HPDE6-E6E7 (cell line): Measurements from ENCODE around the gene CIDEB.

Source experiments
- DNase-seq: peaks from one replicate; pipeline ENCODE4 v3.0.0; 2011; ENCODE audit warnings: missing footprints; ENCODE audit errors: extremely low spot score

CIDEB gene

DNA sequence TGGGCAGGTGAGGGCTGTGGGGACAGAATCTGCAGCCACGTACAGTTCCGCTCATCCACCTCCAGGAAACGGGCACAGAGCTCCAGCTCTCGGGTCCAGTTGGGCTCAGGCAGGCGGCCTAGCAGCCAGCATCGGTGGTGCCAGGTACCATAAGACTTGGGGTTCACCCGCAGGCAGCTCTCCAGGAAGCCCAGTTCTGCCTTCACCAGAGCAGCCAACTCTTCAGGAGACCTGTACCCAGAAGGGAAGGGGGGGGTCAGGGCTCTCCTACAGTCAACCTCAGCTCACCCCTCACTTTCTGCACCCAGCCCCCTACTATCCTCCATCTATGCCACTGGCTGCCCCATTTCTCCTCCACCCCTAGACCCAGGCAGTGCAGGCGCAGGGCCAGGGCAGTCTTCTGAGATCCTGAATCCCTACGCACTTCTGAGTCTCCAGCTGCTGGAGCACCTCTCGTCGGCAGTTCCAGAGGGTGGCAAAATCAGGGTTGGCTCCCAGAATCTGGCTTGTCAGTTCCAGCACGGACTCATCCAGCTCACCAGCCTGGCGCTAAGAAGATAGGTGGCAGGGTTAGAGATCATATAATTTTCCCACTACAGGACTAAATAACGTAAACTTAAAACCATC, 37.8 kb downstream of the CIDEB start:
- DNase-seq, result no peak

DNA sequence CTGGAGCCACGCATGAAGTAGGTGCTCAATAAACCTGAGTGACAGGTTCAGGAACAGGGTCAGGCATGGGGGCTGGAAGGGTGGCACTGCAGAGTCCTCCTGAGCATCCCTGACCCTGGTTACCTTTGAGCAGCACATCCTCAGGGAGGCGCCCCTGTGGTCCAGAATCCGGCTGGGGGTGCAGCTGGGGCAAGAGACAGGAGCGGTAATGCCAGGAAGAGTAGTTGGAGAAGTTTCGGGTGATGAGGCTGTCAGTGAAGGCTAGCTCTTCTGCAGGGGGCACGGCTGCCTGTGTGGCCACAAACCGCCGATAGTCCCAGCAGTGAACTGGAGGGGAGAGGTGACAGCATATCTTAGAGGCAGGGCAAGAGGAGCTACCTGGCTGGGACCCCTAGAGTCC, 38.4 kb downstream of the CIDEB start:
- no peak for DNase-seq

DNA sequence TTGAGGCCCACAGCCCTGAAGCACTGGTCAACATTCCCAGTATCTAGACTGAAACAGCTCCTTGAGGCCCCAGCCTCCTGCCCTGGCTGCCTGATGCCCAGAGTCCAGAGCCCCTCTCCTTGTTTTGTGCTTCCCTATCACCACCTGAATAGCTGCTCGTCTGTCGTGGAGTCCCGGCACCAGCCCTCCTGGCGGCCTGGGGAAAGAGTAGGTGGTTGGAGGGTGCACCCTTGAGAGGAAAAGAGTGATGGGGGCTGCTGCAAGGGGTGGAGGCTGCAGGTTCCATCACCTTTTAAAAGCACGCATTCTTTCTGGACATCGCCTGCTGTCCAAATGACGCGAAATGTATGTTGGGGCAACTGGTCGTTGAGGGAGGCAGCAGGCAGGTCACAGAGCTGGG, 39.6 kb downstream of the CIDEB start:
- no peak for DNase-seq

DNA sequence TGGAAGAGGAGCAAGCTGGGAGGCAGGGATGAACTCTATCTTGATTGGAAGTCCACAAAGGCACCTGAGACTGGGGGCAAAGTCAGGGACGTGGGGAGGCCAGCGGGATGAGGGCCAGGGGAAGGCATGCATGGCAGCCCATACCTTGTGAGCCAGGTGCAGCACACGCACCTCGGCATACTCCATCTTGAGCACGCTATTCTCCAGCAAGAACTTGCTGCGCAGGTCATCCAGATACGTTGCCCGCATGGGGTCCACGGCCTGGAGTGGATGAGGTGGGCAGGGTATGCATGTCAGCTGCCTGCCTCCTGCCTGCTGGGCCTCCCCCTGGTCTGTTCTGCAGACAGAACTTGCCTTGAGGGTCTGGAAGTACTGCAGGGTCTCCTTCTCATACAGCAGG, 40.3 kb downstream of the CIDEB start:
- DNase-seq, result no peak

DNA sequence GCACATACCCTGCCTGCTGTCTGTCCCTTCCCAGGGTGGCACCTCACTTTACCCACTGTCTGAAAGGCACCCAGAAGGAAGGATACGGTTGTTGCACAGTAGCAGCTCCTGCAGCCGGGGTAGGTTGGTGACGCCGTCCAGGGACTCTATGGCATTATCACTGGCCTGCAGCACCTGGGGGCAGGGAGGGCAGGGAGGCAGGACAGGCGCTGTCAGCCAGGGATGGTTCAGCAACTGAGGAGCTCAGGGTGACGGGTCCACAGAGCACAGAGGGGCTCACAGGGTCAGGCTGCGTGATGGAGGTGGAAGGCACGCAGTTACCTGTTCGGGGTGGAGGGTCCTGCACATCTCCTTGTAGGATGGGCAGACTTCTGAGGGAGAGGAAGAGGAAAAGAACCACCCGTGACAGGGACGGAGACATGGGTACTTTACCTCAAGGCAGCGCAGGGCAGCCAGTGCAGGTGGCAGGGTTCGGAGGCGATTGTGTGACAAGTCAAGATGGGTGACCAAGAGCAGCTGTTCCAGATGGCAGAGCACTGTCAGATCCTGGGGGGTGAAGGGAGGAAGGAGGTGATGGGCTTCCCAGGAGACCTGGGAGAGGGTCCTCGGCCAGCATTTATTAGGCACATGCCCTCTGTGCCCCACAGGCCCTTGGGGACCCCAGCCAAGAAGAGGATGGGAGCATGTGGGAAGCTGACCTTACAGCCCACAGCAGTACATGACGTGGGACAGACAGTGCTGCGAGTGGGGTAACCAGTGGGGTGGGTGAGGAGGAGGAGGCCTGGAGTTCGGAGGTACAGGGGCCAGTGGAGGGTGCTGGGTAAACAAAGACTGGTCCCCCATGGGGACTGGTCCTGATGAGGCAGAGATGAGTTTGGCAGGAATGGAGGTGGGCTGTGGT, 41.2 kb downstream of the CIDEB start:
- DNase-seq, result no peak

DNA sequence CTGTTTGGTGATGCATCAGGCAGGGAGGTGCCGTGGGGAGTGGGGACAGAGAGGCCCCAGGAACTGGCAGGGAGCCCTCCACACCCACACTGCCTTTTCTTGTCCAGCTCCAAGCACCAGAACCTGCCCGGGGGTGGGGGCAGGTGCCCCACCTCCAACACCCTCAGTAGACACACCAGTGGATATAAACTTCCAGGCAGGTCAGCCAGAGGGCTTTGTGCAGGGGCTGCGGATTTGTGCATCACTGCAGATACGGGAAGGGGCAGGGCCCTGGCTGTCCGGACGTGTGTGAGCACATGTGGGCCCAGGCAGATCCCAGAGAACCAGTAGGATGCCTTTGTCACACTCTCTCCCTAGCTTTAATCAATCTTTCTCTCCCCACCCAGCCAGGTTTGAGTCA, 43.5 kb downstream of the CIDEB start:
- peak; percentile 56 for DNase-seq

DNA sequence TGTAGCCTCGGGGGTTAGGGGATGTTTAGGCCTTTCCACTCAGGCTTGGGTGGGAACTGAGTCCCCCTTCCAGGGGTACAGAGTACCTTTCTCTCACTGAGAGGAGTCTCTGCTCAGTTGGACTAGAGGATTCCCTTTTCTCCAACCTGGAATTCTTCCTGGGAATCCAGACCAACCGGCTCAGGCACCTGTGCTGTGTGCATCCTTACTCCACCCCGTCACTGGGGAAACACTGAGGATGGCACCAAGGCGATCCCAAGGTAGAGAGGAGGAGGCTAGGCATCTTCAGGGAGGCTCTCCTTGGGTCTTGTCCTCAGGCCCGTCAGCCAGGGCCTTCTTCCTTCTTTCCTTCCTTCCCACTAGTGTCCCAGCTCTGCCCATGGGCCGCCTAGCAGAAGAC, 43.9 kb downstream of the CIDEB start:
- peak; percentile 41 for DNase-seq

DNA sequence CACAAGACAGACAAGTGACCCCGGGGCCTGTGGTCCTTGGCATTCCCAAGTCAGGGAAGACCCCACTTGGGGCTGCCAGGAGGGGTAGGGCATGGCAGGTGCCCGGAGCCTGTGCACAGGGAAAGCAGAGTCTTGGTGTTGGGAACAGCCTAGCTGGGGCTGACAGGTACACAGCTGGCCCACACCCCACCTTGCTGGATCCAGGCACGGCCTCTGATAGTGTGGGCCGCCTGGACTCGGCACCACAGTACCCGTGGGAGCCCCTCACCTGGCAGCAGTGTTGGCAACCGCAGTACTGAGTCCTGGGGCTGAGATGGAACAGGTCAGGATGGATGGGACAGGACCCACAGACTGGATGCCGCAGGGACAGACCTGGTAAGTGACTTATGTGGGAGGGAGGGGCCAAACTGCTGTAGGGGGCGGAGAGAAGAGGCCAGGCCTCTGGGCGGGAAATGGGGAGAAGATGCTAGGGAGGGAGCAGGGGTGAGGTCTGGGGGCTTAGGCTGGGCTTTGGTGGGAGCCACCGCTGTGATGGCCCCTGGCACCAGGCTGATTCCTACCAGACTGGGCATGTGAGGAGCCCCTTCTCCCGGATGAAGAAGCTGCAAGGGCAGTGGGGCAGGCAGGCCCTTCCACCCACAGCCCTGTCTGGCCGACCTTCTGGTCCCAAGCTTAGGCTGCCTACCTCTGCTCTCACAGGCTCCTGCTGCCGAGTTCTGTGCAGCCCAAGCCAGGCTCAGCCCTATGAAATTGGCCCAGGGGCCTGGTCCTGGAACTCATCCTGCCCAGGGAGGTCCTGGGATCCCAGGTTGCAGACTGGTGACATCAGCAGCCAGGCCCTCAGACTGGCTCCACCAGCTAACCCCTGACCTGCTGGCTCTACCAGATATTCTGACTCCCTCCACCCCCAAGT, 44.7 kb downstream of the CIDEB start, which contains the start of gene TGM1:
Gene TGM1 (minus strand): TSS at position 357 of the 913 bp plus-strand sequence. CDS start 825 bp downstream, outside the sequence.
- DNase-seq, result no peak

DNA sequence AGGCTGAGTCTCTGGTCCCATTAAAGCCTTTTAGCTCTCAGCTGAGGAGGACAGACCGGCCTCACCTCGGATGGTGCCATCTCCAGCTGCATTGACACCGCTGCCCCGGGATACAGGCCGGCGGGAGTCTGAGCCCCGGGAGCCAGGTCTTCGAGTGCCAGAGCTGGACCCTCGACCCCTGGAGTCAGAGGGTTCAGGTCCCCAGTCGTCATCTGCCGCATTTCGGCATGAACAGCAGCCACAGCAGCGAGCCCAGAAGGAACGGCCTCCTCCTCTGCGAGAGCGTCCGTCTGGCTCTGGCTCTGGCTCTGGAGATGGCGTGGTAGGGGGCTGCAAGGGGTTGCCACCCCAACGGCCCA, 45.8 kb downstream of the CIDEB start:
- no peak for DNase-seq

DNA sequence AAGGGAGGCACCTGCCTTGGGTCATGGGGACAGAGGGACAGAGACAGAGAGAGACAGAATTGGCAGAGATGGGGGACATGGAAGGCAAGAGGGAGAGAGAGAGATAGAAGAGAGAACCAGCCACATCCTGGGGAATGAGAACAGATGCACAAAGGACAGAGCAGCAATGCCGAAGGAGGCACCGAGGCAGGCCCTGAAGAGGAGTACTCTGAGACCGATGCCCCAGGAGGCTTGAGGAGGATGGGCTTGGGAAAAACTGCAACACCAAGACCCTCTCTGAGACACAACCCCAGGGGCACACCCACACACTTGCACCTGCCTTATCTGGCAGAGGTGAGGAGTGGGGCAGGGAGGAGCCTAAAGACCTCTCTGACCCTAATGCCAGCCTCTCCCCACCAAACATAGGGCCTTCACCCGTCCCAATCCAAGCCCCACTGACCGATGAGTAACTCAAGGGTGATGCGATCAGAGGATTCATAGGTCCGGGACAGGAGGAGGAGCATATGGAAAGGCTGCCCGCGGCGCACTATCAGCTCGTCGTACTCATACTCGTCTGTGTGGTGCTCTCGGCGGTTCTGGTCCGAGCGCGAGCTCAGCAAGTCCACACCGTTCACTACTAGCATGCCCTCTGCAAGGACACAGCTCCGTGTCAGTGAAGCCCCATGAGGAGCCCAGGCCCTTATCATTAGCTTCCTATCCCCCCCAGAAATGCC, 46.4 kb downstream of the CIDEB start:
- DNase-seq, result no peak

DNA sequence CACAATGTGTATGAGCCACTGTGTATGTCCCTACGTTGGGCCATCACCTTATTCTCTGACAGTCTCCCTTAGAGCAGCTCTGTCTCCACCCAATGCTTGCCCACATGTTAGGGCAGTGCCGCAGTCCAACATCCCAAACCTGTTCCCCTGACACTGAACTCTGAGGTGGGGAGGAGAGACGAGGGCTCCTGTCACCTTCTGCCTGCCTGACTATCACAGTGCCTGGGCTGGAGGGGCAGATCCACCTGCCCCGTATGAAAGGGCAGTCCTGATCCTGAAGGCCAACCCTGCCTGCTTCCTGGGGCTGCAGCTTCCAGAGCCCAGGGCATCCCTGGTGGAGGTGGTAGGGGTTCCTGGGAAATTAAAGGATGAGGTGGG, 47.0 kb downstream of the CIDEB start:
- no peak for DNase-seq

DNA sequence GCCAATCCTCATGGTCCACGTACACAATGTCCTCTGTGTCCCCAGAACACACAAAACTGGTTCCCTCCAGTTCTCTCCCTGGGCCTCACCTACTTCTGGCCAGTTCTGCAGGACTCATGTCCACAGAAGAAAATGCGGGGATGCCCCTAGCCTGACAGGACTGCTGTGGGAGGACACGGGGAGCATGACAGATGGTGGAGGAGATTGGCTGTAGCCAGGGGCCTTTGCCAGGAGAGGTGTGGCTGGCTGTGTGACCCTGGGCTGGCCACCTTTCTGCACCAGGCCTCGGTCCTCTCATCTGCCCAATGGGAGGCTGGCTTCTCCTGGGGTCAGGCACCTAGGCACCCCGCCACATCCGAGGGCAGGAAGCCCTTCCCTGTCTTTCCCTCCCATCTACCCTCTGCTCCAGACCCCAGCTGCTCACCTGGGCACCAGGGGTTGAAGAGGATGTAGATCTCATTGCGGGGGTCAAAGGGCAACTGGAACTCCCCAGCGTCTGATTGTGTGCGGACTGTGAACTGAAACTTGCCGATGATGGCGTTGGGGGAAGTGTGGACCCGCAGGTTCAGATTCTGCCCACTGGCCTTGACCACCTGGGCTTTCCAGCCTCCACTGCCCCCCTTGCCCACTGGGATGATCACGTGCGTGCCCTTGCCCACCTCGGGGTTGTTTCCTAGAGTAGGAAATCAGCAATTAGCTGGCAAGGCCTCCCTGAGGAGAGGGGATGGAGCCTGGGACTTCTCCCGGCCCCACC, 47.6 kb downstream of the CIDEB start:
- no peak for DNase-seq

DNA sequence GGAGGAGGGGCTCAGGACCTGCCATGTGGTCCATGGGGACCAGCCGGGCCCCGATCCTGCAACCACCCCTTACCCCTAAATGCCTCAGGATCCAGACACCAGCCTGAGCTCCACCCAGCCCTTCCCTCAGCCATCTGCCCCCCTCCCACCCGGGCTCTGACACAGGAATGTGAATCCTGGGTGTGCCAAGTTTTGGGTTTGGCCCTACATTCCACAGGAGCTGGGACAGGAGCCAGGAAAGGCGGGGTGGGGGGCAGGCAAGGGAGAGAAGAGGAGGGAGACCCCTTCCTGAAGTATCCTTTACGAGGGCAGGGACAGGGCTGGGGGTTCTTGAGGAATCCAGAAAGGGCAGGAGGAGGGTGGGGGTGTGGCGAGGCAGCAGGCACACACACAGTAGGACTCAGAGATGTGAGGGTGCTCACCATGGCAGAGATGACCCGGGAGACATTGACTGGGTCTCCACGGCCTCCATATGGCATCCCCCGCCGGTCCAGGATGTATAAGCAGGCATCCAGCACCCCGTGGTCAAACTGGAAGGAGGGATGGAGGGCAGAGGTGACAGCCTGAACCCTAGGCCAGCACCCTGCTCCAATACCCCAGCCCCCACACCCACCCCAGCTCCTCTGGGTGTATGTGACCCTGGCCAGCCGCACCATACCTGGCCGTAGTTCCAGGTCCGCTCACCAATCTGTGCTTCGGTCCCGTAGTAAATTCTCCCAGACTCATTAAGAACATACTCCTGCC, 48.3 kb downstream of the CIDEB start:
- no peak for DNase-seq

DNA sequence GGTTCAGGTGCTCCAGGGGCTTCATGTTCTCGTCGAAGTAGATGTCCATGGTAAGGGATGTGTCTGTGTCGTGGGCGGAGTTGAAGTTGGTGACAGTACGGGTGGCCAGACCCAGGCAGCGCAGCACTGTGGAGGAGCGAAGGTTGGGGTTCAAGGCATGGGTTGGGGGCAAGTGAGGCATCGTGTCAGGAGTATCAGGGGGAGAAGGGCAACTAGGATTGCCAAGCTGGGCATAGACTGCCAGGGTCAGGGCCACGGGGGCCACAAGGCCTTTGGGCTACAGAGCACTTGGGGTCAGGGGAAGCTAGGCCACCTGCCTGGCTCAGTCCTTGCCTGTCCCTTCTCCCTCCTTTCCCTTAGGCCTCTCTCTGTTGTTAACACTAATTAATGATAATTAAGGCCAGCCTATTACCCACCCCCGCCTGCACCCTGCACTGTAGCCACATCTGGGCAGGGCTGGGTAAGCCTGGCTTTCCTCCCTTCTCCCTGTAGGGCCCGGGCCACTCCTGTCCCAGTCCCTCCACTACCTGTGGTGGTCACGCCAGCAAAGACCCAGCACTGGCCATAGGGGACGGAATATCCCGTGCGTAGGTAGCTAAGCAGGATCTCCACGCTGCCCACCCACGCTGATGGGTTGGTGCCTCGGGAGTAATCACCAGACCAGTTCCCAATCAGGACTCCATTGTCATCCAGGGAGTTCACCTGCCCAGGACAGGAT, 49.1 kb downstream of the CIDEB start:
- DNase-seq, result no peak

DNA sequence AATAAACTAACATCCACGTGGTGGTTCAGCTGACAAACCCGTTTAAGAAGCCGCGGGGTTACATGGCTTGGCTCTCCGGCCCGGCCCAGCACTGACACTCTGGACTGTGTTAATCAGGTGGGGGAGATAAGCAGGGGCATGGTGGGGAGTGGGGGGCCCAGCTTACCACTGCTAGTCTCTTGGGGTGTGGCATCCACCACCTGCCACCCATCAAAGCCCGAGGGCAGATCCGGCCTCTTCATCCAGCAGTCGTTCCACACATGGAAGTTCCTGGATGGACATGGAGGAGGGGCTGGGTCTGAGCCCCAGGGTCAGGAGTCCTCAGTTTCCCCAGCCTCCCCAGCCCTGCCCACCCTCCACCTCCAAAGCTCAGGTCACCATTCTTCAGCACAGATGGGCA, 49.7 kb downstream of the CIDEB start:
- DNase-seq, result no peak

DNA sequence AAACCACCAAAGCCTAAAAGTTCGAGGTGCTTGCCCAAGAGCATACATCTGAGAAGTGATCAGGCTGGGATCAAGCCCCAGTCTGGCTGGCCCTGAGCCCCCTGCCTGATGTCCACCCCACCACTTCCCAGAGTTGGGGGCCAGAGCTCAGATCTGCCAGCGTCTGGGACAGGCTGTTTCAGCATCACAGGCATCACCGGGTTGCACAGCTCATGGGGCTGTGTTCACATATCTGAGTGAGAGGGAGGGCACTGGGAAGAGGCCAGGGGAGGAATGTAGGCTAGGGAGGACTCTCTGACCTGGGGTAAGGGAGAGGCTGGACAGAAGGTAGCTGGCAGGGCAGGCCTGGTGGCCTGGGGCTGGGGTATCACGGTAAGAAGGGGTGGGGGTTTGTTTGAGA, 50.8 kb downstream of the CIDEB start:
- no peak for DNase-seq

DNA sequence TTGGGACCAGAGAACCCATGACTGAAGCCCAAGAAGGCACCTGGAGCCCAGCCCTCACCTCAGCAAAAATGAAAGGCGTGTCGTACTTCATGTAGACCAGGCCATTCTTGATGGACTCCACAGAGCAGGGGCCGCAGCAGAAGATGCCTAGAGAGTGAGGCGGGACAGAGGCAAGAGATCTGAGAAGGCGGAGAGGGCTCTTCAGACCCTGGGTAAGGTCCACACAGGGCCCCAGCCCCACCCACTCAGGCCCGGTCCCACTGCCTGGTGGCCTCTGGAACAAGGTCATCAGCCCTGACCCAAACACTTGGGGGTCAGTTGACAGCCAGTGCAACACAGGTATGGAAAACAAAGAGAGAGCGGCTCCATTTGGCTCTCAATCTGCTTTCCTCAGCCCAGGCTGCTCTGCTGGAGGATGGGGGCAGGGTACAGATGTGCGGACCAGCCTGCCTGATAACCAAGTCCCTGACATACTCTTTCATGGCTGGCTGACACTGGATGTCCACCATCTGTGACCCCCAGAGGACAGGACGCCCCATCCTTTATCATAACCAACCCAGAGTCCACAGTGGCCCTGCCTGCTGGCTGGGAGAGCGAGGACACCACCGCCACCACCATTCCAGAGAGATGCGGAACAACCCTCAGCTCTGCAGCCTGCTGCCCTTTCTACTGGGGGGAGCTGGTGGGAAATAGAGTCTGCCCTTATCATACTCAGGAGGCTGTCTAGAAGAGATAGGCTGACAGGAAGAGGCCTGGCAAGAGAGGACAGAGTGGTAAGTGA, 51.7 kb downstream of the CIDEB start:
- DNase-seq, result no peak

DNA sequence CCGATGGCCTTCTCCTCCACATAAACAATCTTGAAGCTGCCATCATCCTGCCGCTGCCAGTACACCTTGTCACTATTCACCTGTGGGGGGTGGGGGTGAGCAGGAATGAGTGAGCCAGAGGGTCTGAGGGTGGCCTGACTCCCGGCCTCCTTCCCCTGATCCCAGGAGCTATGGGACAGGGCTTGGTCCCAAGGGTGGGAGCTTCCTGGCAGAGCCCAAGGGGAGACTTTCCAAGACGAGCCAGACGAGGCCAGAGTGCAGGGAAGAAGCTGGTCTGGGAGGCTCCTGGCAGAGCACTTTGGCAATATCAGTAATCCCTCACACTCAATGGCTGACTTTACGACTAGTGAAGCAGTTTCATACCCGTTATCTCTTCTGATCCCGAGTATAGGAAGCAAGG, 52.3 kb downstream of the CIDEB start:
- DNase-seq, result no peak
